K562 (cell line): ENCODE measurements around the gene TMEM87B. TPM values are rescaled to one million over a fixed set of nuclear protein-coding genes. Genes with fewer than 3 reads are reported as not detected.

ENCODE experiments used
- ATAC-seq: fragments of 200-7000 bp; cut with Tn5 transposase; 3 replicates; pipeline ENCODE4 v1.9.1; 2020; ENCODE audit warnings: moderate library complexity
- BruUV-seq: library from RNA; stranded (reverse); fragments of 400-500 nt; replicated peaks from 2 replicates; lab custom pipeline; 2021; lab: Mats Ljungman, UMichigan
- CTCF ChIA-PET: fragments of 300-600 bp; formaldehyde crosslinking; extraction: SDS; loops from one replicate; lab custom pipeline; 2021; ENCODE audit warnings: low intra/inter-chr PET ratio; lab: Yijun Ruan, JAX
- POLR2A ChIA-PET: fragments of 300-600, 350-650 bp; sonication (Branson Sonifier 250); formaldehyde crosslinking; extraction: SDS; loops from one replicate; lab custom pipeline; 2021; ENCODE audit warnings: antibody characterized with exemption, inconsistent platforms; lab: Yijun Ruan, JAX
- DNase-seq, 4 experiments: peaks; one replicate each; pipeline versions ENCODE4 v3.0.0 to v3.0.0-alpha.2; 2011 to 2018; ENCODE audit warnings: low spot score in 3 of 4, mixed read lengths in 3 of 4; ENCODE audit errors: extremely low read depth in 1 of 4
- FAIRE-seq: peaks from 2 replicates; lab custom pipeline; 2011; peaks lifted over from hg19 to GRCh38; lab: Jason Lieb, UNC
- H2AFZ ChIP-seq: 2 replicates; pipeline ENCODE4 v1.6.0; 2011; ENCODE audit warnings: low read depth, low read length, control low read depth, inconsistent platforms
- H3K27ac ChIP-seq: fragments of 200-600 bp; 3 replicates; pipeline ENCODE4 v1.8.0; 2011; ENCODE audit warnings: low read depth, mild to moderate bottlenecking, control low read depth, inconsistent platforms, low read length, moderate library complexity, mixed read lengths; ENCODE audit errors: extremely low read depth
- H3K27me3 ChIP-seq, 2 experiments: fragments of 300-600 bp in 1 of 2; 2 replicates in 1 of 2; 3 replicates in 1 of 2; pipeline versions ENCODE4 v1.6.0 to v1.8.0; 2011; ENCODE audit warnings: inconsistent platforms in 2 of 2, low read length in 2 of 2, mild to moderate bottlenecking in 1 of 2, mixed read lengths in 1 of 2, moderate library complexity in 1 of 2; ENCODE audit not compliant: control insufficient read depth in 2 of 2, insufficient read depth in 2 of 2
- H3K36me3 ChIP-seq: fragments of 300-600 bp; 3 replicates; pipeline ENCODE4 v1.8.0; 2011; ENCODE audit warnings: mild to moderate bottlenecking, low read length, inconsistent platforms; ENCODE audit not compliant: control insufficient read depth, insufficient read depth
- H3K4me1 ChIP-seq, 2 experiments: fragments of 200-600 bp in 1 of 2; replicated peaks in 1 of 2; 2 replicates in 1 of 2; 3 replicates in 1 of 2; pipeline versions ENCODE4 v1.5.1 to v1.8.0; 2011; ENCODE audit warnings: inconsistent platforms in 2 of 2, low read length in 2 of 2, mild to moderate bottlenecking in 1 of 2, mixed read lengths in 1 of 2, moderate library complexity in 1 of 2; ENCODE audit not compliant: control insufficient read depth in 2 of 2, insufficient read depth in 2 of 2
- H3K4me2 ChIP-seq: 2 replicates; pipeline ENCODE4 v1.6.1; 2011; ENCODE audit warnings: low read length, control low read depth, inconsistent platforms, mixed read lengths; ENCODE audit not compliant: insufficient read depth
- H3K4me3 ChIP-seq: fragments of 200-600 bp; sonication (generic), shearing (Covaris generic); 2 replicates; pipeline ENCODE4 v1.5.1; 2016; ENCODE audit warnings: control low read depth, inconsistent platforms
- H3K79me2 ChIP-seq: fragments of 200-600 bp; 3 replicates; pipeline ENCODE4 v1.8.0; 2011; ENCODE audit warnings: low read length, inconsistent platforms; ENCODE audit not compliant: control insufficient read depth, insufficient read depth
- H3K9ac ChIP-seq, 2 experiments: 2 replicates each; pipeline versions ENCODE4 v1.6.0 to v1.6.1; 2011; ENCODE audit warnings: low read depth in 2 of 2, low read length in 2 of 2, control low read depth in 1 of 2, inconsistent platforms in 1 of 2, mild to moderate bottlenecking in 1 of 2, mixed read lengths in 1 of 2; ENCODE audit not compliant: insufficient read depth in 1 of 2
- H3K9me1 ChIP-seq: one replicate; pipeline ENCODE4 v1.6.0; 2011; ENCODE audit warnings: inconsistent platforms, mild to moderate bottlenecking, low read length, moderate library complexity; ENCODE audit not compliant: control insufficient read depth, insufficient read depth
- H3K9me3 ChIP-seq: replicated peaks from 2 replicates; pipeline ENCODE4 v1.5.1; 2011; ENCODE audit warnings: low read depth, low read length, inconsistent platforms; ENCODE audit not compliant: control insufficient read depth, insufficient read depth
- H4K20me1 ChIP-seq: replicated peaks from 2 replicates; pipeline ENCODE4 v1.6.1; 2011; ENCODE audit warnings: low read length, inconsistent platforms, mixed read lengths; ENCODE audit not compliant: control insufficient read depth, insufficient read depth
- CREB3L1 ChIP-seq: fragments of 450-650 bp; IDR thresholded peaks from 2 replicates; pipeline ENCODE4 v1.6.1; 2014; ENCODE audit warnings: low read depth, mild to moderate bottlenecking, moderate library complexity, borderline replicate concordance
- EP400 ChIP-seq: fragments of 450-650 bp; IDR thresholded peaks from 2 replicates; pipeline ENCODE4 v1.6.1; 2017; ENCODE audit warnings: antibody characterized with exemption, mild to moderate bottlenecking, moderate library complexity
- ETV6 ChIP-seq, 3 experiments: fragments of 150-350 bp in 1 of 3; sonication (generic) in 1 of 3; formaldehyde crosslinking in 1 of 3; IDR thresholded peaks; 2 replicates each; pipeline versions ENCODE4 v1.6.1 to v1.8.0; 2014 to 2022; ENCODE audit warnings: borderline replicate concordance in 2 of 3, low read depth in 2 of 3, antibody characterized with exemption in 1 of 3, low read length in 1 of 3, mild to moderate bottlenecking in 1 of 3, missing genetic modification reagents in 1 of 3
- HES1 ChIP-seq: fragments of 450-650 bp; IDR thresholded peaks from 2 replicates; pipeline ENCODE4 v1.6.1; 2016; ENCODE audit warnings: low read depth, mild to moderate bottlenecking, moderate library complexity
- MXI1 ChIP-seq: IDR thresholded peaks from 2 replicates; pipeline ENCODE4 v1.6.1; 2011; ENCODE audit warnings: low read depth, mild to moderate bottlenecking, improper control_type of control experiment, low read length
- PTRF ChIP-seq: fragments of 450-650 bp; IDR thresholded peaks from 2 replicates; pipeline ENCODE4 v1.6.1; 2016; ENCODE audit warnings: mild to moderate bottlenecking, missing genetic modification characterization, missing compliant biosample characterization
- THRAP3 ChIP-seq: fragments of 450-650 bp; IDR thresholded peaks from 2 replicates; pipeline ENCODE4 v1.6.1; 2016; ENCODE audit warnings: mild to moderate bottlenecking, inconsistent platforms, borderline replicate concordance
- ZBTB49 ChIP-seq: sonication (generic); formaldehyde crosslinking; IDR thresholded peaks from 2 replicates; pipeline ENCODE4 v1.8.0; 2022; ENCODE audit warnings: missing genetic modification reagents, mild to moderate bottlenecking, borderline replicate concordance
- ZFP30 ChIP-seq: fragments of 250-450 bp; sonication (Bioruptor Pico); IDR thresholded peaks from 2 replicates; pipeline ENCODE4 v1.8.0; 2022; ENCODE audit warnings: moderate library complexity, mild to moderate bottlenecking, inconsistent platforms, borderline replicate concordance
- ZSCAN29 ChIP-seq: fragments of 450-650 bp; IDR thresholded peaks from 2 replicates; pipeline ENCODE4 v1.6.1; 2017
- WGBS: fragments of 100-300 bp; shearing (Covaris generic); methylation state at CpG from one replicate; pipeline ENCODE4 v1.1.6; 2016; ENCODE audit warnings: low coverage, mixed read lengths; ENCODE audit not compliant: insufficient coverage; ENCODE audit errors: missing lambda C conversion rate; 5-methylcytosine and 5-hydroxymethylcytosine counted together
- in situ Hi-C: fragments of 300-500 bp; cut with MboI; formaldehyde crosslinking; loops from 4 replicates; pipeline ENCODE4 v1.15.0; 2018; ENCODE audit warnings: inconsistent platforms, mixed read lengths
- intact Hi-C: fragments of 100-400 bp; cut with micrococcal nuclease; formaldehyde crosslinking; loops from 2 replicates; pipeline ENCODE4 v1.14.2; 2022
- polyA plus RNA-seq, 8 experiments: library from polyadenylated mRNA; depleted of rRNA in 4 of 8; stranded (reverse) in 5 of 8; unstranded in 3 of 8; fragments of >200 nt; fragmentation: Nextera tagmentation in 2 of 8; fragmentation: Illumina TruSeq in 1 of 8; extraction: Ambion mirVana in 2 of 8; extraction: Trizol in 1 of 8; gene quantifications; 2 replicates each; pipeline versions ENCODE4 v1.2.1 to v1.2.3, GENCODE V29; 2011 to 2014; ENCODE audit warnings: inconsistent platforms in 1 of 8, missing spikeins in 1 of 8
- total RNA-seq, 7 experiments: library from RNA; depleted of rRNA in 6 of 7; stranded (reverse); fragments of >200 nt in 6 of 7; fragmentation: Illumina TruSeq in 2 of 7; extraction: Trizol in 2 of 7; gene quantifications; 2 replicates each; pipeline versions ENCODE4 v1.2.1 to v1.2.3, GENCODE V29; 2011 to 2021; ENCODE audit warnings: low replicate concordance in 1 of 7

Gene TMEM87B
- total and polyA plus RNA-seq, 9 of the 15 experiments (the other 6 are each of a cell fraction or from before 2014, with no cell fraction given): 3.7 to 17.1 (median 11.0) TPM

GRCh38 chr2:112093216-112093615 is 38.1 kb downstream of the TMEM87B start (continued):
- no peak for TF ChIP-seq ZBTB49 (CRISPR knock-in tag)

GRCh38 chr2:112095681-112096080 is 40.6 kb downstream of the TMEM87B start:
- Histone ChIP-seq H3K9ac (no peak overlapping the region), H3K27me3 (no peaks in the 10 kb centered on the region), H4K20me1 (no peaks in the 10 kb centered on the region), H3K79me2 (no peaks in the 10 kb centered on the region), H3K27ac (no peak overlapping the region), H3K36me3 (peaks cover 33% of the 10 kb centered on the region), H2AFZ (no peak overlapping the region), H3K9me1 (no peaks in the 10 kb centered on the region), H3K4me1 (no peaks in the 10 kb centered on the region), H3K9me3 (no peaks in the 10 kb centered on the region), H3K4me3 (no peak overlapping the region), H3K4me2 (no peak overlapping the region)
- in situ Hi-C loops (no loop called here), intact Hi-C loops (no loop called here)
- ChIA-PET POLR2A (no interaction called here), CTCF (no interaction called here)
- DNase-seq: no peak
- BruUV-seq: no TSS peak
- no peak for FAIRE-seq
- no peak for ATAC-seq
- no CpG with 5 or more reads among the region's 1 CpG for WGBS
- no peak for TF ChIP-seq ETV6 (IDR thresholded peaks at IDR 0.05; ENCODE audit: borderline replicate concordance in 1 of 2, low read depth in 2 of 2, low read length in 1 of 2)
- TF ChIP-seq ETV6 (CRISPR knock-in tag; IDR thresholded peaks at IDR 0.05; ENCODE audit: borderline replicate concordance): no peak
- no peak for TF ChIP-seq HES1
- TF ChIP-seq CREB3L1: no peak
- no peak for TF ChIP-seq ZFP30 (CRISPR knock-in tag)
- TF ChIP-seq ZSCAN29: no peak
- TF ChIP-seq THRAP3: no peak
- no peak for TF ChIP-seq MXI1
- no peak for TF ChIP-seq PTRF
- no peak for TF ChIP-seq EP400
